Spleen (tissue), 11 donors: ENCODE measurements around the gene PALLD. TPM values are rescaled to one million over a fixed set of nuclear protein-coding genes. Genes with fewer than 3 reads are reported as not detected.
A peak's percentile ranks its signal among the peaks of the same experiment; 100 is the strongest.

ENCODE experiments used
- DNase-seq: peaks from one replicate; pipeline ENCODE4 v3.0.0-alpha.2; 2020
- H3K27ac ChIP-seq, 8 donors: fragments of 200-600 bp; sonication (generic) in 7 of 8; 1 replicate in 4 of 8; 2 replicates in 4 of 8; pipeline versions ENCODE4 v1.5.0 to v1.8.0; 2016 to 2021; ENCODE audit warnings: inconsistent platforms in 4 of 8, mild to moderate bottlenecking in 4 of 8, moderate library complexity in 1 of 8
- H3K27me3 ChIP-seq, 7 donors: fragments of 200-600 bp; sonication (generic) in 6 of 7; replicated peaks in 1 of 7; 1 replicate in 4 of 7; 2 replicates in 3 of 7; pipeline versions ENCODE4 v1.5.0 to v1.8.0; 2016 to 2021; ENCODE audit warnings: inconsistent platforms in 3 of 7, mild to moderate bottlenecking in 1 of 7
- H3K36me3 ChIP-seq, 6 donors: fragments of 200-600 bp; sonication (generic) in 5 of 6; 1 replicate in 4 of 6; 2 replicates in 2 of 6; pipeline versions ENCODE4 v1.5.0 to v1.8.0; 2016 to 2021; ENCODE audit warnings: inconsistent platforms in 2 of 6
- H3K4me1 ChIP-seq, 6 donors: fragments of 200-600 bp; sonication (generic) in 5 of 6; 1 replicate in 3 of 6; 2 replicates in 3 of 6; pipeline versions ENCODE4 v1.5.0 to v1.8.0; 2016 to 2021; ENCODE audit warnings: inconsistent platforms in 3 of 6
- H3K4me3 ChIP-seq, 8 donors: fragments of 200-600 bp; sonication (generic) in 7 of 8; 1 replicate in 4 of 8; 2 replicates in 4 of 8; pipeline versions ENCODE4 v1.5.0 to v1.8.0; 2016 to 2021; ENCODE audit warnings: inconsistent platforms in 4 of 8, mild to moderate bottlenecking in 4 of 8, moderate library complexity in 2 of 8
- H3K9me3 ChIP-seq, 8 donors: fragments of 200-600 bp; sonication (generic) in 7 of 8; 1 replicate in 4 of 8; 2 replicates in 4 of 8; pipeline versions ENCODE4 v1.5.0 to v1.8.0; 2016 to 2021; ENCODE audit warnings: inconsistent platforms in 4 of 8
- POLR2A ChIP-seq, 3 donors: fragments of 450-650 bp; IDR thresholded peaks; one replicate each; pipeline ENCODE4 v1.5.1; 2017; ENCODE audit warnings: antibody characterized with exemption in 3 of 3, mild to moderate bottlenecking in 1 of 3
- POLR2AphosphoS5 ChIP-seq, 3 donors: sonication (generic); formaldehyde crosslinking; IDR thresholded peaks; one replicate each; pipeline ENCODE4 v1.5.1; 2017; ENCODE audit warnings: antibody characterized with exemption in 3 of 3
- WGBS, 5 donors: extraction: QIAGEN DNeasy Blood & Tissue Kit in 3 of 5; methylation state at CpG; one replicate each; pipeline versions ENCODE4 v1.1.5 to v1.1.7; 2013 to 2018; 5-methylcytosine and 5-hydroxymethylcytosine counted together
- intact Hi-C: fragments of 100-400 bp; cut with DNase I; formaldehyde crosslinking; loops from one replicate; pipeline ENCODE4 v1.15.0; 2023; ENCODE audit warnings: low total_unique reads
- polyA plus RNA-seq, 3 donors: library from polyadenylated mRNA; stranded (reverse); fragments of 200-250 nt; gene quantifications; one replicate each; pipeline ENCODE4 v1.2.1, GENCODE V29; 2013
- total RNA-seq, 7 donors: library from RNA; depleted of rRNA in 3 of 7; stranded (reverse); fragments of >200 nt in 3 of 7; fragmentation: NEBNext Ultra II Directional in 4 of 7; extraction: Animal tissue kit (Norgen Biotek cat#: 25700) in 4 of 7; gene quantifications; one replicate each; pipeline versions ENCODE4 v1.1.0 to v1.2.1, GENCODE V29; 2016 to 2021
- TF ChIP-seq, protein P1 (sequence below), 11 experiments: fragments of 200-600 bp in 7 of 11; fragments of 450-650 bp in 4 of 11; sonication (generic) in 4 of 11; IDR thresholded peaks in 8 of 11; conservative IDR thresholded peaks in 3 of 11; 1 replicate in 7 of 11; 2 replicates in 4 of 11; pipeline versions ENCODE4 v1.4.0 to v1.8.0; 2016 to 2021; ENCODE audit warnings: antibody characterized with exemption in 11 of 11, inconsistent platforms in 4 of 11, mild to moderate bottlenecking in 1 of 11
- donor health status: healthy with polysubstance abuse.
- donor health status: DM: no; HTN: no; CAD: no; lungs with moderate emphysema.
- donor health status: DM: no; HTN: no; CAD: no.
- donor health status: Bipolar disorder and iron deficiency.
- donor health status: healthy.
- donor health status: DM: no; HTN: no; CAD: no.
- donor health status: DM: yes; HTN: yes; CAD: no.

Gene PALLD
- total and polyA plus RNA-seq, 10 donors = 24.3 to 228 (median 142) TPM

DNA sequence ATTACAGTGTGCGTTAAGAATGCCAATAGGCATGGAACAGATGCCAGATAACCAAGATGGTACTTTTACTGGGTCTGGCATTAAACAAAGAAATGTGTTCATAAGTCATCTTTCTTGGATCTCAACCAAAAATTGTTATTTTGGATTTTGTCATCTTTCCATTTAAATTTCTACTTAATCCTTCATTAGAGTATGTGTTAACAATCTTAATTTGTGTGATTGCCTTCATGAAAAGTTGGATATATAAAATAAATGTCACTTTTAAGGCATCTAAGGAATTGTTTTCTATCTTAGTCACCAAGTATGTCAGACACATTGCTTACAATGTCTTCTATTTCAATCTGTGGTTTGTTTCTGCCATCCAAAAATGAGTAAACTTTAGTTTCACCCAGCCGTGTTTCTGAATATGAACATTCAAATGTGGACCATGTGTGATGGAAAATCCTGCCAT is 87.5 kb downstream of the PALLD start:
- intact Hi-C loops = no loop called here
- WGBS, 5 donors = 59 to 85% (median 82%) methylated on average over 2 of the region's 2 CpGs
- no peak for DNase-seq
- TF ChIP-seq, protein P1, sequence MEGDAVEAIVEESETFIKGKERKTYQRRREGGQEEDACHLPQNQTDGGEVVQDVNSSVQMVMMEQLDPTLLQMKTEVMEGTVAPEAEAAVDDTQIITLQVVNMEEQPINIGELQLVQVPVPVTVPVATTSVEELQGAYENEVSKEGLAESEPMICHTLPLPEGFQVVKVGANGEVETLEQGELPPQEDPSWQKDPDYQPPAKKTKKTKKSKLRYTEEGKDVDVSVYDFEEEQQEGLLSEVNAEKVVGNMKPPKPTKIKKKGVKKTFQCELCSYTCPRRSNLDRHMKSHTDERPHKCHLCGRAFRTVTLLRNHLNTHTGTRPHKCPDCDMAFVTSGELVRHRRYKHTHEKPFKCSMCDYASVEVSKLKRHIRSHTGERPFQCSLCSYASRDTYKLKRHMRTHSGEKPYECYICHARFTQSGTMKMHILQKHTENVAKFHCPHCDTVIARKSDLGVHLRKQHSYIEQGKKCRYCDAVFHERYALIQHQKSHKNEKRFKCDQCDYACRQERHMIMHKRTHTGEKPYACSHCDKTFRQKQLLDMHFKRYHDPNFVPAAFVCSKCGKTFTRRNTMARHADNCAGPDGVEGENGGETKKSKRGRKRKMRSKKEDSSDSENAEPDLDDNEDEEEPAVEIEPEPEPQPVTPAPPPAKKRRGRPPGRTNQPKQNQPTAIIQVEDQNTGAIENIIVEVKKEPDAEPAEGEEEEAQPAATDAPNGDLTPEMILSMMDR (IDR thresholded peaks at IDR 0.05 in 8 of 11, conservative IDR thresholded peaks at IDR 0.05 in 3 of 11) = no peak
- TF ChIP-seq POLR2AphosphoS5 (IDR thresholded peaks at IDR 0.05) (no peak), POLR2A (IDR thresholded peaks at IDR 0.05) (no peak)
- peaks cover 0 to 11% (median 0%) of the 10 kb centered on the region in 8 donors for H3K9me3 ChIP-seq
- no peak overlapping the region for H3K4me3 ChIP-seq
- H3K27ac ChIP-seq = no peak overlapping the region
- H3K36me3 ChIP-seq = no peaks in the 10 kb centered on the region
- peaks cover 0 to 4% (median 0%) of the 10 kb centered on the region in 6 donors for H3K4me1 ChIP-seq
- H3K27me3 ChIP-seq = peaks cover 0 to 7% (median 0%) of the 10 kb centered on the region in 7 donors

DNA sequence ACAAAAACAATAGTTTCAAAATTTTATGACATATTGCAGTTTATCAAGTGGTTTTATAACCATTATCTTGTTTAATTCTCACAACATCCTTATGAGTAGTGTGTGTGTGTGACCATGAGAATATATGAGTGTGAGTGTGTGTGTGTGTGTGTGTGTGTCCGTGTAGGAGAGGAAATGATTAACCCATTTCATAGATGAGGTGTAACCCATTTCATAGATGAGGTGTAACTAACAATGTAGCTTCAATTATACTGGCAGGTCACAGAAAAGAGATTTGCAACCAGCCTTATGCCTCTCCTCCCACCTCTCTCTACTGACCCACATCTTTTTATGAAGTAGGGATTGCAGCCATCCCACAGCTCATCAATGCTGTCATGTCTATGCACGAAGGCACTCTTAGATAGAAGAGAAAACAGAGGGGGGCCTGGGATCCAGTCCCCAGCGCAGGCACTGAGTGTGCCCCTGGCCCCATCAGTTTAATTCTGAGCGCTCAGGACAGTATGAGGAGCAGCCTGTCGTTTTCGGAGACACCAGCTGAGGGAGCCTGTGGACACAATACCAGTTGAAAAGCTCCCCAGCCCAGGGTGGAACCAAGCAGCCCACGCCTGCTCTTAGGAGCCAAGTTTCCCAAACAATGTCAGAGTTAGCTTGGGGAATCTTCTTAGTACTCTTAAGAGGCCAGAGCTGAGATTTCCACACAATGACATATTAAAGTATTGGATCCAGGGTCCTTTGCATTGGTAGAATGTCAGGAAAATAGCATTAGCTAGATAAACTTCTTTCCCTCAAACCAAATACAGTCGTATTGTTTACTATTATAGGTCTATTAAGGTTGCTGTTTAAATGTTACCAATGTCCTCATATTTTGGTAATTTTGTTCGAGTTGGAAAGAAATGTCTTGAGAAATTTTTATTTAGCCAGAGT is 88.6 kb downstream of the PALLD start:
- Histone ChIP-seq H3K9me3 (peaks cover 0 to 10% (median 0%) of the 10 kb centered on the region in 8 donors), H3K4me1 (peaks cover 0 to 4% (median 0%) of the 10 kb centered on the region in 6 donors), H3K27me3 (peaks cover 0 to 7% (median 0%) of the 10 kb centered on the region in 7 donors), H3K4me3 (no peak overlapping the region), H3K36me3 (no peaks in the 10 kb centered on the region), H3K27ac (no peak overlapping the region)
- WGBS, 5 donors = 28 to 42% (median 35%) methylated on average over 9 of the region's 9 CpGs
- DNase-seq = no peak
- intact Hi-C loops = no loop called here
- TF ChIP-seq, protein P1 (IDR thresholded peaks at IDR 0.05 in 8 of 11, conservative IDR thresholded peaks at IDR 0.05 in 3 of 11) = peak in 9 of 11 experiments; percentile 12 to 64 (median 56)
- TF ChIP-seq POLR2A (IDR thresholded peaks at IDR 0.05) (no peak), POLR2AphosphoS5 (IDR thresholded peaks at IDR 0.05) (peak in 1 of 3 donors; percentile 25)

DNA sequence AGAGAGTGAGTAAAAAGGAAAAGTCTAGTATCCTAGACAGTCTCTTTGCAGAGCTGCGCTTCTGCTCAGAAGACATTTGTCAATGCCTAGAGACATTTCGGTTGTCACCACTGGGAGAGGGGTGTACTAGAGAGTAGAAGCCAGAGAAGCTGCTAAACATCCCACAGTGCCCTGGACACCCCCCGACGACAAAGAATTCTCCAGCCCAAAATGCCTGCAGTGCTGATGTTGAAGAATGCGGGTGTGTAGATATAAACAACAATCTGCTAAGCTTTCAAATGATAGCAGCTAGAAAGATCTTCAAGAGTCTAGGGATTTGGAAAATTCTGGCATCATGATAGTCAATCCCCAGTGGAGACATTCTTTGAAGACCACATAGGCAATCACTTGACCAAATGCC is 90.1 kb downstream of the PALLD start:
- Histone ChIP-seq H3K36me3 (no peaks in the 10 kb centered on the region), H3K9me3 (no peaks in the 10 kb centered on the region), H3K4me1 (peaks cover 0 to 4% (median 0%) of the 10 kb centered on the region in 6 donors), H3K27me3 (peaks cover 0 to 7% (median 0%) of the 10 kb centered on the region in 7 donors), H3K4me3 (no peak overlapping the region), H3K27ac (no peak overlapping the region)
- TF ChIP-seq POLR2A (IDR thresholded peaks at IDR 0.05) = no peak
- intact Hi-C loops = no loop called here
- 54 to 94% (median 85%) methylated on average over 4 to 5 of the region's 5 CpGs for WGBS, 5 donors
- DNase-seq = no peak

DNA sequence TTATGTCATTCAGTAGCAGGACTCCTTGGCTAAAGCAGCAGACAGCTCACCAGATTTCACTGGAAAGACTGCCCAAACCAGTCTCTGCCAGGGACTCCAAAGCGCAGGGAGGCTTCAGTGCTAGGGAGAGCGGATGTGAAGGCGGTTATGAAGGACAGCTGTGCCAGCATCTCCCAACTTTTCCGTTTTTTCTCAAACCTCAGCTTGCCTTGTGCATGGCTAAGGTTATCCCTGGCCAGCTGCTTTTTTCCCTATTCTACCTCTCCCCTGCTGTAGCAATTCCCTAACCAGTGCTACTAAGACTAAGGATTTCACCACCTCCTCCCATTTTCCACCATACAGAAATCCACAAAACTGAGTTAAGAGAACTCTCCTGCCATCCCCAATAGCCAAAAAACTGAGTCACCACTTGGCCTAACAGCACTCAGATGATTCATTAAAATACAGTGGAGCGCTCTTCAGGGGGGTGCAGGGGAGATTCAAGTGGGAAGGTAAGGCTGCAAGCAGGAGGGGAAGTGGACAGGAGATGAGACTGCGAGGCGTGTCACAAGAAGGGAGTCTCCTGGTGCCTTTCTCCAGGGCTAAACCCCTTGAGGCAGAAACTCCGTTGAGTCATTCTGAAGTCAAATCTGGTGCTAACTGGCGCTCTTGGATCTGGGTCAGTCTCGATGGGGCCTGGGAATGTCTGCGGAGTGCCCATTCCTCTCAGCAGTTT is 90.7 kb downstream of the PALLD start:
- Histone ChIP-seq H3K4me1 (peaks cover 0 to 4% (median 0%) of the 10 kb centered on the region in 6 donors), H3K4me3 (no peak overlapping the region), H3K36me3 (no peaks in the 10 kb centered on the region), H3K9me3 (no peaks in the 10 kb centered on the region), H3K27ac (no peak overlapping the region), H3K27me3 (peaks cover 0 to 7% (median 0%) of the 10 kb centered on the region in 7 donors)
- intact Hi-C loops = no loop called here
- 79 to 90% (median 89%) methylated on average over 11 of the region's 11 CpGs for WGBS, 5 donors
- TF ChIP-seq, protein P1 (IDR thresholded peaks at IDR 0.05 in 8 of 11, conservative IDR thresholded peaks at IDR 0.05 in 3 of 11) = no peak
- TF ChIP-seq POLR2AphosphoS5 (IDR thresholded peaks at IDR 0.05) = no peak
- TF ChIP-seq POLR2A (IDR thresholded peaks at IDR 0.05) = no peak
- no peak for DNase-seq
